Breast epithelium (tissue), 3 donors: ENCODE measurements around the gene MAML3.

Experiments
- CTCF ChIP-seq, 3 donors: fragments of 450-650 bp; IDR thresholded peaks; one replicate each; pipeline ENCODE4 v1.5.1; 2016 to 2017; ENCODE audit warnings: antibody characterized with exemption in 3 of 3, mild to moderate bottlenecking in 3 of 3, moderate library complexity in 3 of 3
- POLR2A ChIP-seq: fragments of 450-650 bp; IDR thresholded peaks from one replicate; pipeline ENCODE4 v1.6.1; 2016; ENCODE audit warnings: antibody characterized with exemption, mild to moderate bottlenecking, moderate library complexity
- POLR2AphosphoS5 ChIP-seq, 3 donors: sonication (generic); formaldehyde crosslinking; IDR thresholded peaks; one replicate each; pipeline ENCODE4 v1.6.1; 2017; ENCODE audit warnings: antibody characterized with exemption in 3 of 3

GRCh38 chr4:140096921-140097320 lies 57.1 kb downstream of the MAML3 start:
- no peak for TF ChIP-seq POLR2A
- no peak for TF ChIP-seq CTCF (IDR thresholded peaks at IDR 0.05)
- no peak for TF ChIP-seq POLR2AphosphoS5 (IDR thresholded peaks at IDR 0.05)
